GM10847 (cell line): ENCODE data around the gene ZMIZ1.

Source experiments
- POLR2A ChIP-seq: IDR thresholded peaks from 2 replicates; pipeline ENCODE4 v1.6.1; 2011; ENCODE audit not compliant: insufficient read length; ENCODE audit errors: extremely low read depth

The ZMIZ1 gene

DNA sequence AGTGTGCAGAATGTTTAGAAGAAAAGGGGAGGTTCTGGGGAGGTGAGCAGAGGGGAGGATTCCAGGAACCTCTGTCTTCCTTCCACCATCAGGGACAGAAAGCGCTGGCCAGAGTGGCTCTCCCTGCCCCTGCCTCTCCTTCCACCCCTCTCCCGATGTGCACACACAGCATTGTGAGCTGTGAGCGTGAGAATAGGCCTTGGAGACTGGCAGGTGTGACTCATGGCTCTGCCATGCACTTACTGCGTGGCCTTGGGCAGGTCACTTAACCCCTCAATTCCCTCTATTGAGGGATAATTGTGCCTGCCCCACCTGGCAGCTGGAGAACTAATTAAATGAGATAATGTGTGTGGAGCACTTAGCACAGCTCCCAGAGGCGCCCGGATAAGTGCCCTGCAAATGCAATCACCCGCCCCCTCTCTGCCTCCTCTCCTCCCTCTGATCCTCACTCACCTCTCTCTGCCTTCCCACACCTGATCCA, 115.4 kb downstream of the ZMIZ1 start:
- no peak for TF ChIP-seq POLR2A

DNA sequence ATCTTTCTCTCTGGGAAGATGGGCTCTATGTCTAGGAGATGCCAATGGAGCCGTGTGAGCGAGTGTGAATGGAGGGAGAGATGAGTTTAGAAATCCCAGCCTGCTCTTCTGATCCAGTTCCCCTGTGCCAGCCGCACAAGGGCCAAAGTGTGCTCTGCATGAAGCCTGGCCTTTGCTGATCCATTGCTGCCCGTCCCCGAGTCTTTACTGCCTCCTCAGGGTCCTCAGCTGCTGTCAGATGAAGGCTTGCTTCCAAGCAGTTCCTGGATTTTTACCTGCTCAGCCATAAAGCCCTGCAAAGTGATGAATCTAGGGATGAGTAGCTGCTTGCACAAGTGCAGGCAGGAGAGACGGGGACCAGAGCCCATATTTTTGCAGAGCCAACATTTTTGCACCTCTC, 115.9 kb downstream of the ZMIZ1 start:
- TF ChIP-seq POLR2A = no peak

DNA sequence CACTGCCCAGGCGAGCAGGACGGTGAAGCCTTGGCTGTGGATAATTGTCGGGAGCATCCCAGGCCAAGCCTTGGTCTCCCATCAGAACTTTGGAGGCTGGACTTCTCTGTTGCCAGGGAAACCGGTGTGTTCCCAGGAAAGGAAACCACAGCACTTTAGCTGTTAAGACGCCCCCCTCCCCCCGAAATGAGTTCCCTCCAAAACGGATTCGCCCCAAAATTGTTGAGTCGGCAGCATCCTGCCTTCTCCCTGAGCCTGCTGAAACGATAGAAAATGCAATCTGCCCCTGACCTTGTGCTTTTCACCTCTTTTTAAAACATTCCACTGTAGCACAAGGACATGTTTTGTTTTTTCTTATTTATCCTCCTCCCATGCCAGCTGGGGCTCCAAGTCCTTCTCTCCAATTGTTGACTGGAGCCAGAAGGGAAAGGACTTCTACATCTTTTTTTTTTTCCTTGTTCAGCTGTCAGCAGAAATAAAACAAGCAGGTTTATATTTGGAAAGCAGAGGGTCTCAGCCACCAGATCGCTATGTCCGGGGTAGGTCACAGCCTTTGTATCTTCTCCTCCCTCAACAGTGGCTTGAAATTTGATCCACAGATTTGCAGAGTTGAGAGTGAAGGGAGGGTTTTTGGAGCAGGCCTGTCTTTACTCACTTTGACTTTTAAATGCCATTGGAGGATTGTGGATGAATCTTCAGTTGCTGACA, 116.5 kb downstream of the ZMIZ1 start:
- no peak for TF ChIP-seq POLR2A

DNA sequence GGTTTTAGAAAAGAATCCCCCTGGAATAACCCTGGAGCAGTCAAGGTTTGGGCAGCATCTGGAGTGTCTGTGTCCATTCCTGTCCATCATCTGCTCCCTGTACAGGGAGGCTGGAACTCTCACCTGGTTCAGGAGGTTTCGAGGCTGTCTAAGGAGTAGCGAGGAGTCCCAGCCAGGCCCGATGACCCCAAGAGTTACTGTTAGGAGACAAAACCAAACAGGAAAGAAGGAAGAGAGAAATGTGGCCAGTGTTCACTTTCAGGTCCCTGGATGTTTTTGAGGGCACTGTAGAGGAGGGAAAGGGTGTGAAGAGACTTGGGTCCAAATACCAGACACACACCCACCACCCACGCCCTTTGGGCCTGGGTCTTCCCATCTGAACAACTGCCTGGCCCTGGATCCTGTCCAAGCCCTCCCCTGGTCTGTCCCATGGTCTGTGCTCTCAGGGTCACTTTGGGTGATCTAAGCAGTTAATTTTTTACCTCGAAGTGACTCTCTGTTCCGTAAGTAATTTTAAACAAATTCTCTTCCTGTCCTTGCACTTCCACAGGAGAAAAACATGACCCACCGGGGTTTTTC, 117.1 kb downstream of the ZMIZ1 start:
- TF ChIP-seq POLR2A = no peak

DNA sequence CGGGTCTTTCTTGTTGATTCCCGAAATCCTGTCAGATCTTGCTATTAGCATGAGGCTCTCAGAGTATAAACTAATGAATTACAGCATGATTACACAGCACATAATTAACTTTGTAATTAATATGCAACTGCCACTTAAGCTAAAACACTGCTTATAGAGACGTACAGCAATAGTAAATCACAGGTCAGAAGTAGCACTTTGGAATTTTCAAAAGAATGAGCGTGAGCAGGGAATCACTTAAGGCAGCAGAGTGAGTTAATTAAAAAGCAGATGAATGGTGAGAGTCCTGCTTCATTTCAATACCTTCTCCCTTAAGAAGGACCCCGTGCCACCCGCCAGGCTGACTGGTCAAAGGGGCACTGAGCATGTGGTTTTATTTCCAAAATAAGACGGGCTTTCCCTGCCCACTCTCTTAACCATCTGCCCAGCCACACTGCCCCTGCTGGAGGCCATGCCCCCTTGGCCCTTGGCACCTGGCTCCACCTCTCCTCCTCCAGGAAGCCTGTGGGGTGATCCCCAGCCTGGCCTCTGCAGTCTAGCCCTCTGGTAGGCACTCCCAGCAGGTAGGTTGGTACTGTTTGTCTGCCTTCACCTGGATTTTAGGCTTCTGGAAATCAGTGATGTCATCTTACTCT, 117.8 kb downstream of the ZMIZ1 start:
- no peak for TF ChIP-seq POLR2A

DNA sequence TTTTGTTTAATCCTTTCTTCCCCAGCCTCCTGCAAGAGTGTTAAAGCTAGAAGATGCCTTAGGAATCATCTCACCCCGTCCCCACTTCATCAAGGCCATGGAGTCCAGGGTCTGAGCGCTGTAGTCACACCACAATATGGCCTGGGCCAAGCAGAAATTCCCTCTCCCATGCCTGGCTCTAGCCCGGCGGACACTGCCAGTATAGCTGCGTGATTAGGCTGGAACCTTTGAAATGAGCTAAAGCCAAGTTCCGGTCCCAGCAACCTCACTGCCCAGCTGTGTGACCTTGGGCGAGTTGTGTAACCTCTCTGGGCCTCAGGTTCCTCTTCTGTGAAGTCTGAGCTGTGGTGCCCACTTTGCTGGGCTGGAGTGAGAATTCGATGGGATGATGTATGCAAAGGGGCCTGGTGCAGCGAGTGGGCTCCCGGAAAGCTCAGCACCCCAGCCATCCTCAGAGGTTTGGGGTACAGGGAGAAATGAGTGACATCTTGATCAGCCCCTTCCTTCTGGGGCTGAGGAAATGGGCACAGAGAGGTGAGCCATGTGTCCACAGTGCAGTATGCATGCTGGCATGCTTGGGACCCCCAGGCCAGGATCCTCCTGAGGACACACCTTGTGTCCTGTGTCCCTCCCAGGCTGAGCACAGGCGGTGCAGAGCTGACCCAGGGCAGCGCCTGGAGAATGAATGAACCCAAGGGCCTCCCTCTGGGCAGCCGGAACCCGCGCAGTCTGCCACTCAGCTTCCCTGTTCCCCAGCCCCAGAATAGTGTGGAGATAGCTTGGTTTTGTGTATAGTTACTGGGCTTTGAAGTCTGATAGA, 118.6 kb downstream of the ZMIZ1 start:
- TF ChIP-seq POLR2A = no peak

DNA sequence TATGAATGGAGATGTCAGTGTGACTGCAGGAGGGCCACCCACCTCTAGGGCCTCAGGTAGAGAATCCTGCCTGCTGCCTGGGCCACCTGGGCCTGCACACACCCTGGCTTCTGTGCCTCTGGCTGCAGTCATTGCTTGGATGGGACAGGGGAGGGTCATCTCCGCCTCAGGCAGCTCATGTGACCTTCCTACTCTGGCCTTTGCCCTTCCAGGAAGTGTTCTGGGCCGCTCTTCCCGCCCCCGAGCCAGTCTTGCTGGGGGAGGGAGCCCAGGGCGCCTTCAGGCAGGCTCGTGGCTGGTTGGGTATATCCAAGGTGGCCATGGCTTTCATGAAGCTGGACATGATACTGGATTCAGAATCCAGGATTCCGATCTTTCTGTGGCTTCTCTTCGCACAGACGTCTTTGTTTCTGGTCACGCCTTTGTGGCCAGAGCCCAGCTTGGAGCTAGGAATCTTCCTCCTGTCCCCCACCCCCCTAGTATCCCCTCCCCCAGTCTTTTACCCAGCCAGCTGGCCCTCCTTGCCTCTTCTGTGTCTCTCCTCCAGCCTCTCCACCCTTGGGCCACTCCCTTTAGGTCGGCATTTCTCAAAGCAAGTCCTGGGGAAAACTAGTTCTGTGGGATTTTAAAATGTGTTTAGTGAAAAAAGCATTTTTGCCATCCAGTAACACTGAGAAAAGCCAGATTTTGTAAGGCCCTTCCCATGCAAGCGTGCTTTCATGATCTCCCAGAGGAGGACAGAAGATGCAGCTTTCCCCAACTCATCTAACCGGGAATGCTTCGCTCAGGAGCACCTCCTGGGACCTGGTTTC, 119.6 kb downstream of the ZMIZ1 start:
- no peak for TF ChIP-seq POLR2A

DNA sequence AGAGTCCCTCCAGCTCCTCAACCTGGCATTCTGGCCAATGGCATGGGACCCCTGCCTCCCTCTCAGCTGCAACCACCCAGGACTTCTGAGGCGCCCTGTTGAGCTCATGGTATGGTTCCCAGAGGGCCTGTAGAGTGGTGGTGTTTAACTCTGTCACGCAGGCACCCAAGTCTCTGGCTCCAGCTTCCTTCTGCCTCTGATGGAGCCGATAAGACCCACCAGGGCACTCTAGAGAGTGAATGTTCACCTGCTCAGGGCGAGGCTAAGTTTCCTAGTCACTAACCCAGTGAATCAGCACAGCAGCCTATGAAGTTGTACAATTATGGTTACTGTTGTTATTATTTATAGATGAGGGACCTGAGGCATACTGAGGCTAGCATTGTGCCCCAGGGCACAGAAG, 120.4 kb downstream of the ZMIZ1 start:
- no peak for TF ChIP-seq POLR2A

DNA sequence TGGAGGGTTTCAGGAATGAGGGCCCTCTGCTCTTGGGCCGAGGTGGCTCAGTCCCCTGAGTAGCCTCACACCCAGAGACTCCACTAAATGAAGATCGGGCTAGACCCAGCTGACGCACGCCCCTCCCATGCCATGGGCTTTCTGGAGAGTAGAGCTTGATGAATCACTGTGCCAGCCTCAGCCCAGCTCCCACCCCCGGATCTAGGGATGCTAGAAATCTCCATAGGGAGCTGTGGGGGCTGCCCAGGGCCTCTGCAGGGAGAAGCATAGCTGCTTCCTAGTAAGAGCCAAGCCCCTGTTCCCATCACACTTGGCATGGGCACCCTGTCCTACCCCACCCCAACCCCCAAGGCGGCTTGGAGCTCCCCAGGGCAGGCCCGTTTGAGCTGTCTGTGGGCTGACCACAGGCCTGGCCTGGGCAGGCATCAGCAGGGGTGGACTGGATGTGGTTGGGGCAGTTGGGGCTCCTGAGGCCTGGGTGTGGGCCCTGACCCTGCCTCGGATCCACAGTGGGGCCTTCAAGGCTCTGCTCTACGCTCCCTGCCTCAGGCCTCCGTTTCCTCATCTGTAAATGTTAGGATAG, 121.2 kb downstream of the ZMIZ1 start:
- TF ChIP-seq POLR2A = no peak

DNA sequence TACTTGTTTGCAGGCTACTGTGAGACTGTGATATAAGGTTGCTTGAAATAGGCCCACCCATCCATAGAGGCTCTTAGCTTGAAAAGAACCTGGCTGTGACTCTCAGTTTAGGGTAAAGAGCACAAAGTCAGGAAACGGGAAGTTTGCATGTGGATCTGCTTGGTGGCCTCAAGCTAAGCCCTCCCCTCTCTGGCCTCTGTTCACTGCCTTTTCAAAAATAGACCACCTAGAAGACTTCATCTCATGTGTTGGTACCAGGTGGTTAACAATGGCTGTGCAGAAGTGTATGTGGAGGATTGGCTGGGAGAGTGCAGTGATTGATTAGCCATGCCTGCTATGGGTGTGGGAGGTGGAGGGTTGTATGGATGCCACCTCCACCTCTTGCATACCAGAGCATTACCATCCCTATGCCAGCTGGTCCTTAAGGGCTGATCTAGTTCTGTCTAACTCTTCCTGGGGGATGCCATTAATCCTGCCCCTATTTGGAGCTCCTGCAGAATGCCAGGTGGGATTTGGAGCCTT, 122.0 kb downstream of the ZMIZ1 start:
- TF ChIP-seq POLR2A = no peak

DNA sequence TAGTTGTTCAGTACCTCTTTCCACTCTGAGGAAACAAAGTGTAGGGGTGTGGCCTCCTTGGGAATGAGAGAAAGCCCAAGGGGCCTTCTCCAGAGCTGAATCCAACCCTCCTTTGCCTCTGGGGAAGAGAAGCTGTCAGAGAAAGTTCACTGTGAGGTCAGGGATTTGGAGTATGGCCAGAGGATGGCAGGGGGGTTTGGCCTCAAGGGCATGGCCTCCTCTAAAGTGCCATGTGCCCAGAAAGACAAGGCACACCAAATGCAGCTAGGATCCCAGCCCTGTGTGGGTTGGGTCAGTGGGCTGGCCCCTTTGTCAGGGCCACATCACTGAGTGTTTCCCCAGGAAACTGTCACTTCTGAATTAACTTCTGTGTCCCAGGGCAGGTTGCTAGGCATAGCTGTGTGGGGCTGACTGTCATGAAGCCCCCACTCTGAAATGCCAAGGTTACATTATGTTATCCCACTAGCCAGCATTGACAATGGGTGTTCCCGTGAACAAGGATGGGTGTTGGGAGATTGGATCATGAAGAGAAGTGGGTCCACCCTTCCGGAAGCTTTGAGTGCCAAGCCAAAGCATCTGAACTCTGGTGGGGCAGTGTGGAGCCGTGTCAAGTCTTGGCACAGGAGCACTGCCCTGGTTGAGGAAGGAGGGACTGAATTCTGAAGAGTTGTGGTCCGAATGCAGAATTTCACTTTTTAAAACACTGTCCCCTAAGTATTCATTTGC, 123.3 kb downstream of the ZMIZ1 start:
- no peak for TF ChIP-seq POLR2A

DNA sequence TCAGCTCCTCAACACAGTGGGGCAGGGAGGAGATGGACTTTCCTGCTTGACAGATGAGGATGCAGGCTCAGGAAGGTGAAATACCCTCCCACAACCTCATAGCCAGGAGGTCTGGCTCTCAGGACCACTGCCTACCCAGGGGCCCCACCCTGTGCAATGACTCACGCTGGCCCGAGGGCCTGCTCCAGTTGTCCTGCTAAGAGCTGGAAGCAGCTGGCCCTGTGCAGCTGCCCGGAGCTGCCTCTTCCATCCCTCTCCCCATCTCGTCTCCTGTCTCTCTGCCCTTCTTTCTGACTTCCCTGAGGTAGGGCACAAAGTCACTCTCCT, 123.9 kb downstream of the ZMIZ1 start:
- no peak for TF ChIP-seq POLR2A

DNA sequence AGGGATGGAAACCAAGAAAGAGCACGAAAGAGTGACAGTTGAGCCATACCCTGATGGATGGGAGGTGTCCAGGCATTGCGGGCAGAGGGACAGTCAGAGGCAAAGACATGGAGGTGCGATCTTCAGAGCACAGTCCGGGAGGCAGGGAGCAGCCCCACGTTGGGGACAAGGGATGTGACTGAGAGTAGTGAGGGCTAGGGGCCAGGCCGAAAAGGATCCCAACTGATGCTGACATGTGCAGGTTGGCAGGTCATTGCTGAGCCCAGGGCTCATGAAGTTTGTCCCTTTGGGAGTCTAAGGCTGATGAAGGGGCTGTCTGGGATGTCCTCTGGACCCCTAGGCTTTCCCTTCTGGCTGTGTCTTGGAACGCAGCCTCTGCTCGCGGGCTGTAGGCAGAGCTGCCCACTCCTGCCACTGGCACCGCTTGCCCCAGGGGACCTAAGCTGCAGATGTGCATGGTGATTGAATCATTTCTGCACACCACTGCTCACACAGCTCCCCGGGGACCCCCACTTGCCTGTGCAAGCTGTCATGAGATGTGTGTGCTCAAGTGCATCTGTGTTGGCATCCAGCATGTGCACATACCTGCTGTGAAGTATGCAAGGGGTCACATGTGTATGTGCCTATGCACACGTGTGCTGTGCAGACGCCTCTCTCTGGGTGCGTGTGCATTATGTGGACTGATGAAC, 125.1 kb downstream of the ZMIZ1 start:
- no peak for TF ChIP-seq POLR2A
